ENCODE measurements around the gene SNRNP35.
"Not testable (repeated sequence)": the region's sequence is repeated elsewhere in the genome, so short reads cannot be mapped to it uniquely, and the experiment has no call there.

Gene SNRNP35

GRCh38 chr12:123488539-123489230 is 30.7 kb downstream of the SNRNP35 start:
- Histone ChIP-seq H3K36me3 (ENCODE audit: control insufficient read depth in 2 of 2, insufficient read depth in 2 of 2, low read length in 2 of 2) (no peaks in the 10 kb centered on the region), H3K9ac (ENCODE audit: low read depth in 1 of 2, low read length in 2 of 2) (no peak overlapping the region), H3K27ac (ENCODE audit: low read depth in 2 of 2, low read length in 2 of 2) (no peak overlapping the region), H3K4me1 (ENCODE audit: control insufficient read depth in 2 of 2, insufficient read depth in 2 of 2, low read length in 2 of 2) (peaks cover 0 to 5% of the 10 kb centered on the region in 2 donors), H3K4me3 (ENCODE audit: low read length in 2 of 2) (no peak overlapping the region), H3K27me3 (ENCODE audit: control insufficient read depth in 2 of 2, insufficient read depth in 2 of 2, low read length in 2 of 2) (no peaks in the 10 kb centered on the region), H3K9me3 (ENCODE audit: control insufficient read depth in 2 of 2, low read length in 2 of 2) (no peaks in the 10 kb centered on the region)

GRCh38 chr12:123489580-123489979 is 31.6 kb downstream of the SNRNP35 start:
- Histone ChIP-seq H3K27me3 (ENCODE audit: control insufficient read depth in 2 of 2, insufficient read depth in 2 of 2, low read length in 2 of 2) (no peaks in the 10 kb centered on the region), H3K9ac (ENCODE audit: low read depth in 1 of 2, low read length in 2 of 2) (no peak overlapping the region), H3K36me3 (ENCODE audit: control insufficient read depth in 2 of 2, insufficient read depth in 2 of 2, low read length in 2 of 2) (no peaks in the 10 kb centered on the region), H3K9me3 (ENCODE audit: control insufficient read depth in 2 of 2, low read length in 2 of 2) (no peaks in the 10 kb centered on the region), H3K4me1 (ENCODE audit: control insufficient read depth in 2 of 2, insufficient read depth in 2 of 2, low read length in 2 of 2) (peaks cover 0 to 5% of the 10 kb centered on the region in 2 donors), H3K27ac (ENCODE audit: low read depth in 2 of 2, low read length in 2 of 2) (no peak overlapping the region), H3K4me3 (ENCODE audit: low read length in 2 of 2) (no peak overlapping the region)

- Histone ChIP-seq H3K4me3 (ENCODE audit: low read length in 2 of 2) (no peak overlapping the region), H3K9me3 (ENCODE audit: control insufficient read depth in 2 of 2, low read length in 2 of 2) (no peaks in the 10 kb centered on the region), H3K36me3 (ENCODE audit: control insufficient read depth in 2 of 2, insufficient read depth in 2 of 2, low read length in 2 of 2) (no peaks in the 10 kb centered on the region), H3K4me1 (ENCODE audit: control insufficient read depth in 2 of 2, insufficient read depth in 2 of 2, low read length in 2 of 2) (peaks cover 0 to 5% of the 10 kb centered on the region in 2 donors), H3K27me3 (ENCODE audit: control insufficient read depth in 2 of 2, insufficient read depth in 2 of 2, low read length in 2 of 2) (no peaks in the 10 kb centered on the region), H3K9ac (ENCODE audit: low read depth in 1 of 2, low read length in 2 of 2) (no peak overlapping the region), H3K27ac (ENCODE audit: low read depth in 2 of 2, low read length in 2 of 2) (no peak overlapping the region)
Measured at GRCh38 chr12:123490089-123490488, 32.1 kb downstream of the SNRNP35 start.

GRCh38 chr12:123491056-123491455 is 33.1 kb downstream of the SNRNP35 start:
- Histone ChIP-seq H3K9me3 (ENCODE audit: control insufficient read depth in 2 of 2, low read length in 2 of 2) (no peaks in the 10 kb centered on the region), H3K9ac (ENCODE audit: low read depth in 1 of 2, low read length in 2 of 2) (no peak overlapping the region), H3K27ac (ENCODE audit: low read depth in 2 of 2, low read length in 2 of 2) (no peak overlapping the region), H3K4me1 (ENCODE audit: control insufficient read depth in 2 of 2, insufficient read depth in 2 of 2, low read length in 2 of 2) (peaks cover 0 to 5% of the 10 kb centered on the region in 2 donors), H3K36me3 (ENCODE audit: control insufficient read depth in 2 of 2, insufficient read depth in 2 of 2, low read length in 2 of 2) (no peaks in the 10 kb centered on the region), H3K4me3 (ENCODE audit: low read length in 2 of 2) (no peak overlapping the region), H3K27me3 (ENCODE audit: control insufficient read depth in 2 of 2, insufficient read depth in 2 of 2, low read length in 2 of 2) (no peaks in the 10 kb centered on the region)

GRCh38 chr12:123491481-123491880 is 33.5 kb downstream of the SNRNP35 start:
- Histone ChIP-seq H3K27me3 (ENCODE audit: control insufficient read depth in 2 of 2, insufficient read depth in 2 of 2, low read length in 2 of 2) (no peaks in the 10 kb centered on the region), H3K4me3 (ENCODE audit: low read length in 2 of 2) (no peak overlapping the region), H3K27ac (ENCODE audit: low read depth in 2 of 2, low read length in 2 of 2) (no peak overlapping the region), H3K36me3 (ENCODE audit: control insufficient read depth in 2 of 2, insufficient read depth in 2 of 2, low read length in 2 of 2) (no peaks in the 10 kb centered on the region), H3K4me1 (ENCODE audit: control insufficient read depth in 2 of 2, insufficient read depth in 2 of 2, low read length in 2 of 2) (peaks cover 0 to 5% of the 10 kb centered on the region in 2 donors), H3K9ac (ENCODE audit: low read depth in 1 of 2, low read length in 2 of 2) (no peak overlapping the region), H3K9me3 (ENCODE audit: control insufficient read depth in 2 of 2, low read length in 2 of 2) (no peaks in the 10 kb centered on the region)

GRCh38 chr12:123492339-123493039 is 34.5 kb downstream of the SNRNP35 start:
- H3K9ac ChIP-seq (ENCODE audit: low read depth in 1 of 2, low read length in 2 of 2); H3K27me3 ChIP-seq (ENCODE audit: control insufficient read depth in 2 of 2, insufficient read depth in 2 of 2, low read length in 2 of 2); H3K9me3 ChIP-seq (ENCODE audit: control insufficient read depth in 2 of 2, low read length in 2 of 2); H3K27ac ChIP-seq (ENCODE audit: low read depth in 2 of 2, low read length in 2 of 2); H3K4me1 ChIP-seq (ENCODE audit: control insufficient read depth in 2 of 2, insufficient read depth in 2 of 2, low read length in 2 of 2); H3K4me3 ChIP-seq (ENCODE audit: low read length in 2 of 2); H3K36me3 ChIP-seq (ENCODE audit: control insufficient read depth in 2 of 2, insufficient read depth in 2 of 2, low read length in 2 of 2): not testable (repeated sequence)

- H3K27ac ChIP-seq (ENCODE audit: low read depth in 2 of 2, low read length in 2 of 2) = no peak overlapping the region
Measured at GRCh38 chr12:123494124-123494851, 36.3 kb downstream of the SNRNP35 start.

GRCh38 chr12:123497065-123497464 is 39.1 kb downstream of the SNRNP35 start:
- no peak overlapping the region for H3K27ac ChIP-seq (ENCODE audit: low read depth in 2 of 2, low read length in 2 of 2)
- H3K4me3 ChIP-seq (ENCODE audit: low read length in 2 of 2) = no peak overlapping the region
- H3K4me1 ChIP-seq (ENCODE audit: control insufficient read depth in 2 of 2, insufficient read depth in 2 of 2, low read length in 2 of 2) = peaks cover 0 to 5% of the 10 kb centered on the region in 2 donors
- H3K9me3 ChIP-seq (ENCODE audit: control insufficient read depth in 2 of 2, low read length in 2 of 2) = no peaks in the 10 kb centered on the region
- H3K36me3 ChIP-seq (ENCODE audit: control insufficient read depth in 2 of 2, insufficient read depth in 2 of 2, low read length in 2 of 2) = peaks cover 0 to 7% of the 10 kb centered on the region in 2 donors
- no peak overlapping the region for H3K9ac ChIP-seq (ENCODE audit: low read depth in 1 of 2, low read length in 2 of 2)
- no peaks in the 10 kb centered on the region for H3K27me3 ChIP-seq (ENCODE audit: control insufficient read depth in 2 of 2, insufficient read depth in 2 of 2, low read length in 2 of 2)

More at GRCh38 chr12:123494124-123494851, 36.3 kb downstream of the SNRNP35 start:
- Histone ChIP-seq H3K9me3 (ENCODE audit: control insufficient read depth in 2 of 2, low read length in 2 of 2) (no peaks in the 10 kb centered on the region), H3K4me3 (ENCODE audit: low read length in 2 of 2) (no peak overlapping the region), H3K36me3 (ENCODE audit: control insufficient read depth in 2 of 2, insufficient read depth in 2 of 2, low read length in 2 of 2) (peaks cover 0 to 7% of the 10 kb centered on the region in 2 donors), H3K4me1 (ENCODE audit: control insufficient read depth in 2 of 2, insufficient read depth in 2 of 2, low read length in 2 of 2) (peaks cover 0 to 5% of the 10 kb centered on the region in 2 donors), H3K27me3 (ENCODE audit: control insufficient read depth in 2 of 2, insufficient read depth in 2 of 2, low read length in 2 of 2) (no peaks in the 10 kb centered on the region), H3K9ac (ENCODE audit: low read depth in 1 of 2, low read length in 2 of 2) (no peak overlapping the region)

GRCh38 chr12:123498126-123498825 is 40.3 kb downstream of the SNRNP35 start:
- H3K27ac ChIP-seq (ENCODE audit: low read depth in 2 of 2, low read length in 2 of 2) = no peak overlapping the region
- no peak overlapping the region for H3K9ac ChIP-seq (ENCODE audit: low read depth in 1 of 2, low read length in 2 of 2)
- no peaks in the 10 kb centered on the region for H3K4me1 ChIP-seq (ENCODE audit: control insufficient read depth in 2 of 2, insufficient read depth in 2 of 2, low read length in 2 of 2)
- no peaks in the 10 kb centered on the region for H3K27me3 ChIP-seq (ENCODE audit: control insufficient read depth in 2 of 2, insufficient read depth in 2 of 2, low read length in 2 of 2)
- H3K4me3 ChIP-seq (ENCODE audit: low read length in 2 of 2) = no peak overlapping the region
- no peaks in the 10 kb centered on the region for H3K9me3 ChIP-seq (ENCODE audit: control insufficient read depth in 2 of 2, low read length in 2 of 2)
- peaks cover 0 to 7% of the 10 kb centered on the region in 2 donors for H3K36me3 ChIP-seq (ENCODE audit: control insufficient read depth in 2 of 2, insufficient read depth in 2 of 2, low read length in 2 of 2)

All from mucosa of rectum (tissue), 2 donors.